Pancreas (tissue), 10 donors: ENCODE results near the gene LETM1. TPM values are rescaled to one million over a fixed set of nuclear protein-coding genes. Genes with fewer than 3 reads are reported as not detected.

ENCODE experiments used
- ATAC-seq, 4 donors: fragments of 200-7000 bp; cut with Tn5 transposase; one replicate each; pipeline versions ENCODE4 v1.8.0 to v1.9.1; 2020; ENCODE audit warnings: mild to moderate bottlenecking in 4 of 4, moderate library complexity in 4 of 4
- DNase-seq, 6 donors: peaks; one replicate each; pipeline ENCODE4 v3.0.0-alpha.2; 2020
- FAIRE-seq: peaks from 2 replicates; lab custom pipeline; 2012; peaks lifted over from hg19 to GRCh38; lab: Jason Lieb, UNC
- H3K27ac ChIP-seq, 4 donors: fragments of 200-600 bp; sonication (generic); 1 replicate in 3 of 4; 2 replicates in 1 of 4; pipeline versions ENCODE4 v1.5.0 to v1.8.0; 2020
- H3K27me3 ChIP-seq, 4 donors: fragments of 200-600 bp; one replicate each; pipeline ENCODE4 v1.8.0; 2021
- H3K36me3 ChIP-seq, 3 donors: fragments of 200-600 bp; sonication (generic) in 1 of 3; one replicate each; pipeline versions ENCODE4 v1.5.0 to v1.8.0; 2020 to 2021
- H3K4me1 ChIP-seq, 3 donors: fragments of 200-600 bp; one replicate each; pipeline ENCODE4 v1.8.0; 2021
- H3K4me3 ChIP-seq, 4 donors: fragments of 200-600 bp; sonication (generic) in 2 of 4; one replicate each; pipeline versions ENCODE4 v1.5.0 to v1.8.0; 2020 to 2021
- H3K9me3 ChIP-seq, 4 donors: fragments of 200-600 bp; one replicate each; pipeline ENCODE4 v1.8.0; 2021
- WGBS, 2 donors: extraction: QIAGEN DNeasy Blood & Tissue Kit; methylation state at CpG; one replicate each; pipeline ENCODE4 v1.1.7; 2013; 5-methylcytosine and 5-hydroxymethylcytosine counted together
- intact Hi-C, 3 donors: fragments of 100-400 bp; cut with DNase I; formaldehyde crosslinking; loops; one replicate each; pipeline versions ENCODE4 v1.11.1 to v1.14.2; 2022
- polyA plus RNA-seq, 2 donors: library from polyadenylated mRNA; stranded (reverse); fragments of 200-250 nt; gene quantifications; one replicate each; pipeline ENCODE4 v1.2.3, GENCODE V29; 2013
- total RNA-seq, 6 donors: library from RNA; stranded (reverse); fragmentation: NEBNext Ultra II Directional in 4 of 6; extraction: Animal tissue kit (Norgen Biotek cat#: 25700) in 4 of 6; gene quantifications; one replicate each; pipeline versions ENCODE4 v1.2.1 to v1.2.4, GENCODE V29; 2021 to 2023
- TF ChIP-seq, protein P1 (sequence below), 4 donors: fragments of 200-600 bp; sonication (generic) in 3 of 4; IDR thresholded peaks; one replicate each; pipeline versions ENCODE4 v1.5.0 to v1.8.0; 2021; ENCODE audit warnings: antibody characterized with exemption in 4 of 4
- donor health status: healthy with polysubstance abuse.
- donor health status: DM: no; HTN: no; CAD: no; lungs with moderate emphysema.
- donor health status: DM: no; HTN: no; CAD: no.
- donor health status: control.
- donor health status: control.
- donor health status: Bipolar disorder and iron deficiency.
- donor health status: DM: yes; HTN: yes; CAD: no.
- donor health status: DM: no; HTN: no; CAD: no.
- donor health status: DM: no; HTN: no; CAD: no.
- donor health status: DM: yes; HTN: yes; CAD: no.

The LETM1 gene
- total and polyA plus RNA-seq, 8 donors = 13.0 to 28.0 (median 19.3) TPM

DNA sequence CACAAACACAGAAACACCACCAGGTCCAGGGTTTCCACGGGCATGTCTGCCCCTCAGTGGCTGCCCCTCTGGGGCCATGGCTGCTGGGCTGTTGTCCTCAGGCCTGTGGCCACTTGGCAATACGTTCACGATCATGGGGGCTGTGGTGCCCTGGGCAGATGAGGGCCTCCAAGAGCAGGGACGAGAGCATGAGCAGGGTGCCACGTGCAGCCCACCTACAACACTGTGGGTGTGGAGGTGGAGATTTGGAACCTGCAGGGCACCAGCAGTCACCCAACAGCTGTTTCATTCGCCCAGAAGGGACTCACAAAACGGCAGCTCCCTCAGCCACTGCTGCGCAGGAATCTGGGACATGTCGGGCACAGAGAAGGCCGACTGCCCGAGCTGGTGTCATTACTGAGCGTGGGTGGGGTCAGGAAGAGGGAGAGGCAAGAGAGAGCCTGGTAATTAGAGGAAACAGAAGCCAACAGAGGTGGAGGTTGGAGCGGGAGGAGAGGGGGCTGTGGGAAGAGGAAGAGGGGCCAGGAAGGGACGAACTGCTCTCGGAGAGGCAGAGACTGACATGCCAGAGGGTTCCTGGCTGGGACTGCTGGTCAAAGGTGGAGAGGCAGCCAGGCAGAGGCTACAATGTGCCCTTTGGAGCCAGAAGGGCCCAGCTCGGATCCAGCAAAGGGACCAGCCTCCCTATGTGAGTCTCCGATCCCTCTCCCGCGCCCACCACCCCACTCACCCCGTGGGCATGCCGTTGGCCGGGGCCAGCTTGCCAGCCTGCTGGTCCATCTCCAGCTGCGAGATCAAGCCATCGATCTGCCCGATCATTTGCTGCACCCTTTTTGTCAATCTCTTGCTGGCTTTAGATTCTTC, 39.7 kb downstream of the LETM1 start:
- Histone ChIP-seq H3K27me3 (no peaks in the 10 kb centered on the region), H3K9me3 (no peaks in the 10 kb centered on the region), H3K36me3 (peaks cover 9 to 46% (median 12%) of the 10 kb centered on the region in 3 donors), H3K27ac (no peak overlapping the region), H3K4me3 (no peak overlapping the region), H3K4me1 (peaks cover 0 to 6% (median 5%) of the 10 kb centered on the region in 3 donors)
- WGBS, 2 donors = 91 to 92% methylated on average over 25 of the region's 25 CpGs
- FAIRE-seq = no peak
- ATAC-seq = no peak
- intact Hi-C loops = no loop called here
- TF ChIP-seq, protein P1, sequence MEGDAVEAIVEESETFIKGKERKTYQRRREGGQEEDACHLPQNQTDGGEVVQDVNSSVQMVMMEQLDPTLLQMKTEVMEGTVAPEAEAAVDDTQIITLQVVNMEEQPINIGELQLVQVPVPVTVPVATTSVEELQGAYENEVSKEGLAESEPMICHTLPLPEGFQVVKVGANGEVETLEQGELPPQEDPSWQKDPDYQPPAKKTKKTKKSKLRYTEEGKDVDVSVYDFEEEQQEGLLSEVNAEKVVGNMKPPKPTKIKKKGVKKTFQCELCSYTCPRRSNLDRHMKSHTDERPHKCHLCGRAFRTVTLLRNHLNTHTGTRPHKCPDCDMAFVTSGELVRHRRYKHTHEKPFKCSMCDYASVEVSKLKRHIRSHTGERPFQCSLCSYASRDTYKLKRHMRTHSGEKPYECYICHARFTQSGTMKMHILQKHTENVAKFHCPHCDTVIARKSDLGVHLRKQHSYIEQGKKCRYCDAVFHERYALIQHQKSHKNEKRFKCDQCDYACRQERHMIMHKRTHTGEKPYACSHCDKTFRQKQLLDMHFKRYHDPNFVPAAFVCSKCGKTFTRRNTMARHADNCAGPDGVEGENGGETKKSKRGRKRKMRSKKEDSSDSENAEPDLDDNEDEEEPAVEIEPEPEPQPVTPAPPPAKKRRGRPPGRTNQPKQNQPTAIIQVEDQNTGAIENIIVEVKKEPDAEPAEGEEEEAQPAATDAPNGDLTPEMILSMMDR (IDR thresholded peaks at IDR 0.05) = no peak
- peak in 2 of 6 donors; percentile 54 to 62 for DNase-seq

DNA sequence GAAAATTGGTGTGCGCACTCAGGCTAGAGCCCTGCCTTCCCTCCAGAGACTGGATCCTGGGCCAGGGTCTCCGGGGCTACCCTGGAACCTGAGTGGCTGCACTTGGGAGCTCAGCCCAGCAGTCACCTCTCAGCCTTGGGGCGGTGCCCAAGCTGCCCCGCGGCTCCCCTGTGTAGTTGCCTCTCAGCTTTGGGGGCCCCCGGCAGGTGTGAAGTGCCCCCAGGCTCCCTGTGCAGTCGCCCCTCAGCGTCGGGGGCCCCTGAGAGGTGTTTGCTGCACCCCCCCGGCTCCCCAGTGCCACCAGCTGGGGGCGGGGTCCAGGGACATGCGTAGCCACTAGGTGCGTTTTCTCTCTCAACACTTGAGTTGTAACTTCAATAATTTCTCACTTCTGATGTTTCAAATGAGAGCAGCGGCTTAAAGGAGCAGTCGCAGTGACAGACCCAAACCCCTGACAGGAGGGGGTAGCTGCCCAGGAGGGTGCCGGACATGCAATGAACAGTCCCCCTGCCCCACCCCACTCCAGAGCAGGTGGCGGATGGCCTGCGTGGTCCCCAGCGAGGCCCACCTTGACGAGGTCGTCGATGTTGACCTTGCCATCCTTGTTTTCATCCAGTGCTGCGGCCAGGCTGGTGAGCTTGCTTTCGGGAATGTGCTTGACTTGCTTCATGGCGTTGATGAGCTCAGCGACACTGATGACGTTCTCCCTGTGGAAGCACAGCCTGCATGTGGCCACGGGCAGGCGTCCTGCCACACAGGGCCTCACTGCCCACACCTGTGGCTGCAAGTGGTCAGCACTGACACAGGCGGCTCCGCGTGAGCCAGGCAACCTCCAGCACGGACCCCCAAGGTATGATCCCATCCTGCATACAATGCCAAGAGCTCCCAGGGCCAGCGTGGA, 40.6 kb downstream of the LETM1 start:
- no peaks in the 10 kb centered on the region for H3K9me3 ChIP-seq
- TF ChIP-seq, protein P1 (IDR thresholded peaks at IDR 0.05) = no peak
- no peak overlapping the region for H3K4me3 ChIP-seq
- intact Hi-C loops = no loop called here
- H3K4me1 ChIP-seq = peaks cover 0 to 6% (median 5%) of the 10 kb centered on the region in 3 donors
- peaks cover 9 to 46% (median 12%) of the 10 kb centered on the region in 3 donors for H3K36me3 ChIP-seq
- no peak for ATAC-seq
- H3K27ac ChIP-seq = no peak overlapping the region
- 91 to 93% methylated on average over 34 of the region's 34 CpGs for WGBS, 2 donors
- H3K27me3 ChIP-seq = no peaks in the 10 kb centered on the region
- peak in 2 of 6 donors; percentile 53 to 65 for DNase-seq
- FAIRE-seq = no peak

DNA sequence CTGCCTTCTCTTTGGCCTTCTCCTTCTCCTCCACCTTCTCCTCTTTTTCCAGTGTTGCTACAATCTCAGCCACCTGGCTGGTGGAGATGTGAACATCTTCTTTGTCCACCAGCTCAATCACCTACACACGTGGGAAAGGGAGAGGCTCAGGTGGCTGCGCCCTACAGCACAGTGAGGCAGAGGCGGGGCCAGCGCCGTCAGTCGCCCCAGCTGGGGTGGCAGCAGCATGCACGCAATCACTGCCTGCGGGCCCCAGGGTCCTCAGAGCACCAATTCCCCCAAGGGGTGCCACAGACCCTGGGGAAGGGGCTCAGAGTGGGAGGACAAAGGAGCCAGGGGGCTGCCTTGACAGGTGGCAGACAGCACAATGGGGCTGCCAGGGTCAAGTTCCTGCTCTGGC, 41.5 kb downstream of the LETM1 start:
- TF ChIP-seq, protein P1 (IDR thresholded peaks at IDR 0.05) = no peak

DNA sequence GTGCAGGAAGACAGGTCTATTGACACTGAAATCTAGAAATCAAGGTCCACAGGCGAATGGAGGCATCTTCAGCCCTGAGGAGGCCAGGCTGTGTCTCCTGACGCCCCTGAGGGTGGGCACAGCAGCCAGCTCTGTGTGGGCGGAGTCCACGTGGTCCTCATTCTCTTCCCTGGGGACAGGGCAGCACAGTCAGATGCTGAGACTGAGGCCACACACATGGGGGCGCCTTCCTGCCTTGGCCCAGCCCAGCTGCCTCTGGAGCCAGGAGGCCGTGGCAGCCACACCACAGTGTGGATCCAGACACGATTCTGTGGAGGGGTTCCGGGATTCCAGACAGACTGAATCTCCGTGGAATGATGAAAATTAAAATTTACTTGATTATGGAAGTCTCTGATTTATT, 42.0 kb downstream of the LETM1 start:
- ATAC-seq = no peak

More for the DNA sequence above, 41.5 kb downstream of the LETM1 start:
- H3K4me1 ChIP-seq = peaks cover 0 to 5% (median 4%) of the 10 kb centered on the region in 3 donors
- no peaks in the 10 kb centered on the region for H3K27me3 ChIP-seq
- intact Hi-C loops = no loop called here
- H3K27ac ChIP-seq = no peak overlapping the region
- ATAC-seq (no peak), FAIRE-seq (no peak), DNase-seq (peak in 1 of 6 donors; percentile 59)
- 92 to 97% methylated on average over 8 of the region's 8 CpGs for WGBS, 2 donors
- peaks cover 9 to 46% (median 12%) of the 10 kb centered on the region in 3 donors for H3K36me3 ChIP-seq
- no peak overlapping the region for H3K4me3 ChIP-seq
- H3K9me3 ChIP-seq = no peaks in the 10 kb centered on the region

More for the DNA sequence above, 42.0 kb downstream of the LETM1 start:
- Histone ChIP-seq H3K27ac (no peak overlapping the region), H3K4me3 (no peak overlapping the region), H3K27me3 (no peaks in the 10 kb centered on the region), H3K4me1 (peaks cover 0 to 5% (median 0%) of the 10 kb centered on the region in 3 donors), H3K9me3 (no peaks in the 10 kb centered on the region), H3K36me3 (peaks cover 9 to 46% (median 12%) of the 10 kb centered on the region in 3 donors)
- intact Hi-C loops = no loop called here
- TF ChIP-seq, protein P1 (IDR thresholded peaks at IDR 0.05) = no peak
- WGBS, 2 donors = 68 to 73% methylated on average over 9 of the region's 9 CpGs
- DNase-seq = no peak
- FAIRE-seq = no peak
